ENCODE measurements around the gene LCE3B. TPM values are rescaled to one million over a fixed set of nuclear protein-coding genes. Genes with fewer than 3 reads are reported as not detected.

The LCE3B gene
- total RNA-seq, 3 donors from 2014 or later (not counting 1 experiment from before 2014, with no cell fraction given): not detected

DNA sequence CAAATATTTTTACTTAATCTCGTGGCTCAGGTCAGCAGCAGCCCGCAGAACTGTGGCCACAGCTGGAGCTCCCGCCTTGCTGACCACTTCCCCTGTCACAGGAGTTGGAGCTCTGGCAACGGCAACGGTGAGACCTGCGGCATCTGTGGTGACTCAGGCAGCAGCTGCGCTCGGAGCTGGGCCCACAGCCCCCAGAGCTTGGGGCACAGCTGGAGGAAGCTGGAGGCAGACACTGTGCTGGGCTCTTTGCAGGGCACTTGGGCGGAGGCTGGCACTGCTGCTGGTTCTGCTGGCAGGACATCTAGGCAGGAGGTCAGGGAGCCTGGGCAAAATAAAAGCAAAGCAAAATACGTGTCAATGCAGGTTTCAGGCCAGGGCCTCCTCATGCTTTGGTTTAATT lies 9.2 kb downstream of the LCE3B start, which contains the start of gene LCE3A:
TSS of gene LCE3A (minus strand) at position 301 of the 400 bp plus-strand sequence. CDS start at position 301, 0 bp downstream.
- WGBS (ENCODE audit: insufficient coverage): 23% methylated on average over 10 of the region's 10 CpGs
- Mint-ChIP-seq H3K27ac (no peak within 1 kb of the TSS), H3K36me3 (no peaks in the 10 kb centered on the region), H3K9me3 (peaks cover 4 to 7% of the 10 kb centered on the region in 2 donors), H3K4me3 (no peak within 1 kb of the TSS), H3K4me1 (peaks cover 0 to 9% of the 10 kb centered on the region in 2 donors), H3K27me3 (ENCODE audit: low read depth in 2 of 2) (peaks cover 16 to 23% of the 10 kb centered on the region in 2 donors)
- TF ChIP-seq, protein P1, sequence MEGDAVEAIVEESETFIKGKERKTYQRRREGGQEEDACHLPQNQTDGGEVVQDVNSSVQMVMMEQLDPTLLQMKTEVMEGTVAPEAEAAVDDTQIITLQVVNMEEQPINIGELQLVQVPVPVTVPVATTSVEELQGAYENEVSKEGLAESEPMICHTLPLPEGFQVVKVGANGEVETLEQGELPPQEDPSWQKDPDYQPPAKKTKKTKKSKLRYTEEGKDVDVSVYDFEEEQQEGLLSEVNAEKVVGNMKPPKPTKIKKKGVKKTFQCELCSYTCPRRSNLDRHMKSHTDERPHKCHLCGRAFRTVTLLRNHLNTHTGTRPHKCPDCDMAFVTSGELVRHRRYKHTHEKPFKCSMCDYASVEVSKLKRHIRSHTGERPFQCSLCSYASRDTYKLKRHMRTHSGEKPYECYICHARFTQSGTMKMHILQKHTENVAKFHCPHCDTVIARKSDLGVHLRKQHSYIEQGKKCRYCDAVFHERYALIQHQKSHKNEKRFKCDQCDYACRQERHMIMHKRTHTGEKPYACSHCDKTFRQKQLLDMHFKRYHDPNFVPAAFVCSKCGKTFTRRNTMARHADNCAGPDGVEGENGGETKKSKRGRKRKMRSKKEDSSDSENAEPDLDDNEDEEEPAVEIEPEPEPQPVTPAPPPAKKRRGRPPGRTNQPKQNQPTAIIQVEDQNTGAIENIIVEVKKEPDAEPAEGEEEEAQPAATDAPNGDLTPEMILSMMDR (IDR thresholded peaks at IDR 0.05): no peak
- ATAC-seq (no peak), DNase-seq (no peak)
- intact Hi-C loops (cut with micrococcal nuclease): no loop called here
- Histone ChIP-seq H3K9me3 (ENCODE audit: control insufficient read depth, insufficient read depth, low read length) (peaks cover 9% of the 10 kb centered on the region), H3K4me3 (ENCODE audit: low read length) (no peak within 1 kb of the TSS), H3K27me3 (ENCODE audit: control insufficient read depth, insufficient read depth, low read length) (no peaks in the 10 kb centered on the region), H3K27ac (ENCODE audit: low read length) (no peak within 1 kb of the TSS), H3K4me1 (ENCODE audit: control insufficient read depth, insufficient read depth, low read length) (peaks cover 8% of the 10 kb centered on the region), H3K36me3 (ENCODE audit: control insufficient read depth, insufficient read depth, low read length) (no peaks in the 10 kb centered on the region)

DNA sequence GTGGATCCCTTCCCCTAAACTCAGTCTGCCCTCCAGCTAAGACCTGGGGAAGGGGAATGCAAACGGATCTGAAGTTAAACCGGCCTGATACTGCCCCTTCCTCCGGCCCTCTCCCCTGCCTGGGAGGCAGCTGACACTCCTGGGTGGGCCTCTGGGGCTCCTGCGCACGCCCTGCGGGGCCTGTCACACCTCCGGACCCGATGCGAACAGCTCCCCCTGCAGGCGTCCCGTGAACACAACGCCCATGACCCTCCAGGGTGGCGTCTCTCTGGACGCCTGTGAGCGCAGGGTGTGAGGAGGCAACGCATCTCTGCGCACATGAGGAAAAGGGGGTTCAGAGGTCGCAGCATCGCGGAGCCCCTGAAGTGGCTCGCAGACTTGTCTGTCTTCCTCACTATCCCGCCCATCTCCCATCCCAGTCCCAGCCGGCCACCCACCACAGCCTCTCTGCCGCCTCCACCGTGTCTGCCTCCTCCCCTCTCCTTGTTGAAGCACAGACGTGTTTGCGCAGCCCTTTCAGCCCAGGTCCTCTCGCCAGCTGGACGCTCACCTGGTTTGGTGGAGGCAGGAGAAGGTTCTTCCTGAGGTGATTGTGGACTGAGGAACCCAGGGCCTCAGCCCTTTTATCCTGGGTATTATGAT lies 9.7 kb downstream of the LCE3B start:
- no peaks in the 10 kb centered on the region for H3K36me3 ChIP-seq (ENCODE audit: control insufficient read depth, insufficient read depth, low read length)
- H3K27me3 ChIP-seq (ENCODE audit: control insufficient read depth, insufficient read depth, low read length): no peaks in the 10 kb centered on the region
- DNase-seq: no peak

DNA sequence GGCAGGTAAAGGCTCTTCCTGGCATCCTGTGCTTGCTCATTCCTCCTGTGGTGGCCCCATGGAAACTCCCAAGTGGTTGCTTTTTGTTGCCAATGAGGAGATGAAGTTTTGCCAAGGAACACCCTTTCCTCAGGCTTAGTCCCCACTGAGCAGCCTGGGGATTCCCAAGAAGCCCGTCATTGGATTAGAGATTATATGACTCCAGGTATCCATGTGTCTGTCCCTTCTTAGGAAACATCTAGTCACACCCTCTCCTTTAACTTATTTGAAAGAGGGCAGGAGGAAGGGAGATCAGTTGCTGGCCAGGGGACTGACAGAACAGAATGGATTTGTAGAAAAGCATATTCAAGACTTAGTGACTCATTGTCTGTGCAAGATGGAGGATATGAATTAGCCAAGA lies 13.1 kb downstream of the LCE3B start:
- Histone ChIP-seq H3K9me3 (ENCODE audit: control insufficient read depth, insufficient read depth, low read length) (no peaks in the 10 kb centered on the region), H3K4me1 (ENCODE audit: control insufficient read depth, insufficient read depth, low read length) (peaks cover 8% of the 10 kb centered on the region), H3K4me3 (ENCODE audit: low read length) (no peak overlapping the region), H3K27ac (ENCODE audit: low read length) (no peak overlapping the region), H3K36me3 (ENCODE audit: control insufficient read depth, insufficient read depth, low read length) (no peaks in the 10 kb centered on the region), H3K27me3 (ENCODE audit: control insufficient read depth, insufficient read depth, low read length) (no peaks in the 10 kb centered on the region)
- Mint-ChIP-seq H3K4me1 (peaks cover 0 to 9% of the 10 kb centered on the region in 2 donors), H3K36me3 (no peaks in the 10 kb centered on the region), H3K27me3 (ENCODE audit: low read depth in 2 of 2) (peaks cover 16 to 32% of the 10 kb centered on the region in 2 donors), H3K4me3 (no peak overlapping the region), H3K27ac (no peak overlapping the region), H3K9me3 (no peaks in the 10 kb centered on the region)
- TF ChIP-seq, protein P1 (IDR thresholded peaks at IDR 0.05): no peak
- no peak for ATAC-seq
- WGBS (ENCODE audit: insufficient coverage): no CpG with 5 or more reads among the region's 1 CpG
- intact Hi-C loops (cut with micrococcal nuclease): no loop called here
- no peak for DNase-seq

More for the DNA sequence above, 9.7 kb downstream of the LCE3B start:
- no peak overlapping the region for H3K4me3 Mint-ChIP-seq
- H3K4me1 Mint-ChIP-seq: peaks cover 0 to 9% of the 10 kb centered on the region in 2 donors
- Histone ChIP-seq H3K4me3 (ENCODE audit: low read length) (no peak overlapping the region), H3K9me3 (ENCODE audit: control insufficient read depth, insufficient read depth, low read length) (peaks cover 9% of the 10 kb centered on the region), H3K27ac (ENCODE audit: low read length) (no peak overlapping the region), H3K4me1 (ENCODE audit: control insufficient read depth, insufficient read depth, low read length) (peaks cover 8% of the 10 kb centered on the region)
- peaks cover 16 to 23% of the 10 kb centered on the region in 2 donors for H3K27me3 Mint-ChIP-seq (ENCODE audit: low read depth in 2 of 2)
- H3K9me3 Mint-ChIP-seq: peaks cover 4 to 6% of the 10 kb centered on the region in 2 donors
- TF ChIP-seq, protein P1 (IDR thresholded peaks at IDR 0.05): no peak
- no peak for ATAC-seq
- H3K27ac Mint-ChIP-seq: no peak overlapping the region
- no peaks in the 10 kb centered on the region for H3K36me3 Mint-ChIP-seq
- intact Hi-C loops (cut with micrococcal nuclease): no loop called here
- WGBS (ENCODE audit: insufficient coverage): 21% methylated on average over 27 of the region's 29 CpGs

DNA sequence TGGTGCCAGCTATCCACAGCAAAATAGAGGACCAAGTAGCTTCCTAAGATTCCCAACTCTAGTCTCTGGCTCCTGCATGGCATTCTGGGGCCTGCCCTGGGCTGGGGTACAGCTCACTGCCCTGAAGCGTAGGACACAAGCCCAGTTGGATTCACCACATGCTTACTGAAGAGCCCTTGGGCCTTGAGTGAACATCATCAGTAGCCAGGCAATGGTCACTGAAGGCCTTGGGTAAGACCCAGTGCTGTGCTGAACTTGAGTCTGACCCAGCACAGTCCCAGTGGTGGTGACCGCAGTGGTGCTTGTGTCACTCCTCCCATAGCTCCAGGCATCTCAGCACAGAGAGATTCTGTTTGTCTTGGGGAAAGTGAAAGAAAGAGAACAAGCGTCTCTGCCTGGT lies 17.0 kb downstream of the LCE3B start:
- DNase-seq (no peak), ATAC-seq (no peak)
- TF ChIP-seq, protein P1 (IDR thresholded peaks at IDR 0.05): no peak
- Histone ChIP-seq H3K27ac (ENCODE audit: low read length) (no peak overlapping the region), H3K36me3 (ENCODE audit: control insufficient read depth, insufficient read depth, low read length) (no peaks in the 10 kb centered on the region), H3K4me3 (ENCODE audit: low read length) (no peak overlapping the region), H3K4me1 (ENCODE audit: control insufficient read depth, insufficient read depth, low read length) (no peaks in the 10 kb centered on the region), H3K9me3 (ENCODE audit: control insufficient read depth, insufficient read depth, low read length) (no peaks in the 10 kb centered on the region), H3K27me3 (ENCODE audit: control insufficient read depth, insufficient read depth, low read length) (no peaks in the 10 kb centered on the region)
- no peak overlapping the region for H3K4me3 Mint-ChIP-seq
- no peaks in the 10 kb centered on the region for H3K36me3 Mint-ChIP-seq
- intact Hi-C loops (cut with micrococcal nuclease): no loop called here
- peaks cover 12 to 52% of the 10 kb centered on the region in 2 donors for H3K27me3 Mint-ChIP-seq (ENCODE audit: low read depth in 2 of 2)
- 95% methylated on average over 2 of the region's 3 CpGs for WGBS (ENCODE audit: insufficient coverage)
- H3K4me1 Mint-ChIP-seq: no peaks in the 10 kb centered on the region
- no peak overlapping the region for H3K27ac Mint-ChIP-seq
- H3K9me3 Mint-ChIP-seq: no peaks in the 10 kb centered on the region
